ENCODE data around the gene GNA12. TPM values are rescaled to one million over a fixed set of nuclear protein-coding genes. Genes with fewer than 3 reads are reported as not detected.
"Not testable (repeated sequence)": the region's sequence is repeated elsewhere in the genome, so short reads cannot be mapped to it uniquely, and the experiment has no call there.

The GNA12 gene
- total RNA-seq, 4 donors from 2014 or later: 7.6 to 8.4 (median 8.1) TPM

DNA sequence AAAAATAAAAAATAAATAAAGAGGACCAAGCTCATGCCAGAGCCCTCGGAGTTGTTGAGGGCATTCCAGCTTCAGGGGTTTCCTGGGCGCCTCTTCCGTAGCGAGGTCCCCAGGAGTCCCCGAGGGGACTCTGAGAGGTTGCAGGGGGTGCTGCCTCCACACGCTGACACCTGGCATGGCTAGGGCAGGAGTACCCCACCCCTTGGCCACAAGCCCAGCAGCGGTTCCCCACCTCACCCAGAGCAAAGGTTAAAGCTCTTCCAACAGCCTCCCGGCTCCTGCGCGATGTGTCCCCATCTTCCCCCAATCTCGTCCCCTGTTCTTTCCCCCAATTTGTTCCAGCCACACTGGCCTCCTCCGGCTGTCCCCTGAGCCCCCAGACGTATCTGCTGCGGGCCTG, 151.6 kb downstream of the GNA12 start:
- intact Hi-C loops (cut with DNase I; ENCODE audit: low total_unique reads) (no loop called here), in situ Hi-C loops (cut with MboI; ENCODE audit: low sequenced_read_pairs in 4 of 4) (loop anchor here in 2 of 4 donors (25.0 kb wide), 1 partner anchor 230 kb away; no protein-coding TSS in a partner anchor)
- DNase-seq (no peak), ATAC-seq (no peak)
- Histone ChIP-seq H3K4me3 (no peak overlapping the region), H3K4me1 (peaks cover 4 to 5% of the 10 kb centered on the region in 2 donors), H3K27ac (no peak overlapping the region), H3K9me3 (no peaks in the 10 kb centered on the region), H3K27me3 (peaks cover 16 to 22% (median 18%) of the 10 kb centered on the region in 3 donors), H3K36me3 (no peaks in the 10 kb centered on the region)
- TF ChIP-seq CTCF (IDR thresholded peaks at IDR 0.05 in 4 of 5, conservative IDR thresholded peaks at IDR 0.05 in 1 of 5) (no peak), POLR2A (IDR thresholded peaks at IDR 0.05) (no peak)

DNA sequence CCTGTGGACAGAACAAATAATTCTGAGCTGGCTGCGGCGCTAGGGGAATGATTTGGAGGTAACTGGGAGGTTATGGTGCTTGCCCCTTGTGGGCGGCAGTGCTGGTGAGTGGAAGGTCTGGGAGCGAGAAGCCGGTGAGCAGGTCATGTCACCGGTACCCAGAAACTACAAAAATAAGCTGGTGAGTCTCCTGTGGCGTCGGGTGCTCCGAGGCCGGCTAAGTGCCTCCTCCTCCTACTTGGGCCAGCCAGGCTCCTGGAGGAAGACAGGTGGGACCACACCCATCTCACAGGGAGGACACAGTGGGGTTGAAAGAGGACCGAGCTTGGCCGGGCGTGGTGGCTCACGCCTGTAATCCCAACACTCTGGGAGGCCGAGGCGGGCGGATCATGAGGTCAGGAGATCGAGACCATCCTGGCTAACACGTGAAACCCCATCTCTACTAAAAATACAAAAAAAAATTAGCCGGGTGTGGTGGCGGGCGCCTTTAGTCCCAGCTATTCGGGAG, 152.1 kb downstream of the GNA12 start:
- H3K4me1 ChIP-seq; H3K4me3 ChIP-seq; ATAC-seq; DNase-seq; H3K27ac ChIP-seq; H3K9me3 ChIP-seq; H3K36me3 ChIP-seq; intact Hi-C loops (cut with DNase I; ENCODE audit: low total_unique reads): not testable (repeated sequence)
- in situ Hi-C loops (cut with MboI; ENCODE audit: low sequenced_read_pairs in 4 of 4): loop anchor here in 2 of 4 donors (25.0 kb wide), 1 partner anchor 230 kb away; no protein-coding TSS in a partner anchor
- peaks cover 21 to 28% (median 23%) of the 10 kb centered on the region in 3 donors for H3K27me3 ChIP-seq

GRCh38 chr7:2691011-2691707, 152.9 kb downstream of the GNA12 start:
- H3K9me3 ChIP-seq: no peaks in the 10 kb centered on the region
- in situ Hi-C loops (cut with MboI; ENCODE audit: low sequenced_read_pairs in 4 of 4) (loop anchor here in 2 of 4 donors (25.0 kb wide), 1 partner anchor 229 kb away; no protein-coding TSS in a partner anchor), intact Hi-C loops (cut with DNase I; ENCODE audit: low total_unique reads) (no loop called here)
- no peak overlapping the region for H3K4me3 ChIP-seq
- TF ChIP-seq CTCF (IDR thresholded peaks at IDR 0.05 in 4 of 5, conservative IDR thresholded peaks at IDR 0.05 in 1 of 5) (no peak), POLR2A (IDR thresholded peaks at IDR 0.05) (no peak)
- peaks cover 28 to 36% (median 32%) of the 10 kb centered on the region in 3 donors for H3K27me3 ChIP-seq
- ATAC-seq: no peak
- peaks cover 5 to 6% of the 10 kb centered on the region in 2 donors for H3K4me1 ChIP-seq
- H3K36me3 ChIP-seq: no peaks in the 10 kb centered on the region
- H3K27ac ChIP-seq: no peak overlapping the region
- no peak for DNase-seq

DNA sequence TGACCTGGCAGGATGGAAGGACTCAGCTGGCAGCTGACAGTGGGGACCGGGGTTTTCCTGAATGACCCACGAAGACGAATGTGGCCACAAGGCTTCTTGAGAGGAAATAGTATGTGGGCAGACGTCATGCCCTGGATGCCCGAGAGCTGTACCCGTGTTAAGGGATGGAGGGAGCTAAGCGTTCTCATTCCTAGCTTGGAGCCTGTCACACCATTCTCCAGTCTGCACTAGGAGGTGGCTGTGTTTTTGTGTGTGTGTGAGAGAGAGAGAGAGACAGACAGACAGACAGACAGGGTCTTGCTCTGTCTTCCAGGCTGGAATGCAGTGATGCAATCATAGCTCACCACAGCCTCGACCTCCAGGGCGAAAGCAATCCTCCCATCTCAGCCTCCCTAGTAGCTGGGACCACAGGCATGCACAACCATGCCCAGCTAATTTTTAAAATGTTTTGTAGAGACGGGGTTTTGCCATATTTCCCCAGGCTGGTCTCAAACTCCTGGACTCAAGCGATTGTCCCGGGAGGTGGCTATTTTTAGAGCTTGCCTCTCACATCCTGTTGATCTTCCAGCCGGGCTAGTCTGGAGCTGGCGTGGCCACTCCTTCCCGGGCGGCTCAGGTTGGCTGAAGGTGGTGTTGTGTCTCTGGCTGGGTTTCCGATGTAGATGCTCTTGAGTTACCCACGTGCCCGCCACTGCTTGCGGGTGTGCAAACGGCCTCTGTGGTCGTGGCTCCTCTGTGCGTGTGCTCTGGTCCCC, 154.0 kb downstream of the GNA12 start:
- Histone ChIP-seq H3K27ac (no peak overlapping the region), H3K4me1 (peaks cover 5 to 6% of the 10 kb centered on the region in 2 donors), H3K27me3 (peaks cover 34 to 42% (median 41%) of the 10 kb centered on the region in 3 donors), H3K4me3 (no peak overlapping the region), H3K9me3 (no peaks in the 10 kb centered on the region), H3K36me3 (no peaks in the 10 kb centered on the region)
- no peak for TF ChIP-seq POLR2A (IDR thresholded peaks at IDR 0.05)
- ATAC-seq (no peak), DNase-seq (no peak)
- intact Hi-C loops (cut with DNase I; ENCODE audit: low total_unique reads): no loop called here
- in situ Hi-C loops (cut with MboI; ENCODE audit: low sequenced_read_pairs in 4 of 4): loop anchor here (10.0 to 25.0 kb wide), 3 partner anchors 125 to 235 kb away; no protein-coding TSS in a partner anchor

DNA sequence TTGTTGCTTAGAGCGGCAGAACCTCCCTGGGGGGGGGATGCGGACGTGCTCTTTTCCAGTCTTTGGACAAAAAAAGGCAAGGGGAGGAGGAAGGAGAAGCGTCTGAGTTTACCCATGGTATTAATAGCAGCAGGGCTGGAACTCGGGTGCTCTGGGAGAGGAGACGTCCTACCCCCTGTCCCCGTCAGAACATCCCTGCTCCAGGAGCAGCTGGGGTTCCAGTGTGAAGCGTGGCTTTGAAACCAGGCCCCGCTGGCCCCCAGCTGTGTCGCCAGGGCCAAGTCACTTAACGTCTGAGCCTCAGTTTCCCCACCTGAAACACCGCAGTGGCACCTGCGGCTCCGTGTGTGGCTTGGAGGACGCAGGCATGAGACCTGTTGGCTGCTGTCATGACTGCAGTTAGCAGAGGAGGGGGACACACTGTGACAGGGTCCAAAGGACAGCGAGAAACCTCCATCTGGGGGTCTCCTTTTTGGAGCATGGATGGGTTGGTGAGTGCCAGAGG, 154.7 kb downstream of the GNA12 start:
- Histone ChIP-seq H3K36me3 (no peaks in the 10 kb centered on the region), H3K9me3 (no peaks in the 10 kb centered on the region)
- intact Hi-C loops (cut with DNase I; ENCODE audit: low total_unique reads): no loop called here

More for the DNA sequence above, 154.7 kb downstream of the GNA12 start:
- TF ChIP-seq POLR2A (IDR thresholded peaks at IDR 0.05) (no peak), CTCF (IDR thresholded peaks at IDR 0.05 in 4 of 5, conservative IDR thresholded peaks at IDR 0.05 in 1 of 5) (no peak)
- Histone ChIP-seq H3K4me1 (peaks cover 5 to 6% of the 10 kb centered on the region in 2 donors), H3K27ac (no peak overlapping the region), H3K4me3 (no peak overlapping the region), H3K27me3 (peaks cover 35 to 43% (median 43%) of the 10 kb centered on the region in 3 donors)
- in situ Hi-C loops (cut with MboI; ENCODE audit: low sequenced_read_pairs in 4 of 4): loop anchor here (10.0 to 25.0 kb wide), 3 partner anchors 125 to 235 kb away; no protein-coding TSS in a partner anchor
- DNase-seq (no peak), ATAC-seq (no peak)
